GM12873 (cell line): Measurements from ENCODE around the gene IQGAP2.

ENCODE experiments used
- TF ChIP-seq, protein P1 (sequence below): IDR thresholded peaks from 2 replicates; pipeline ENCODE4 v1.5.1; 2012; ENCODE audit warnings: low read depth, mild to moderate bottlenecking, moderate library complexity, low read length, control low read depth; ENCODE audit not compliant: insufficient read depth; ENCODE audit errors: missing control alignments

IQGAP2 gene

DNA sequence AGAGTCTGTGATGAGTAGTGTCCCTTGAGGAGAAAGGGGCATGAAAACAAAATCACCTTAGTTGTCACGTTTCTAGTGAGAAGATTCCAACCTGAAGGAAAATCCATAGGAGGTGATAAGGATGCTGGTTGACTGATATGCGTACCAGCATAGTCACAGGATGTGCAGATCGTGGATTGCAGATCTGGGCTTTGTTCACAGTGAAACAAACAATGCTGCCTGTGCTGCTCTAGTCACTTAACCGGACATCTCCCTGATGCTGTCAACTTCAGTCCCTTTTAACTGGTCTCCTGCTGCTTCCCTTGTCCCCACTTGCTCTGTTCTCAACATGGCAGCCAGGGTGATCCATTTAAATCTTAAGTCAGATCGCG is 89.7 kb downstream of the IQGAP2 start:
- TF ChIP-seq, protein P1, sequence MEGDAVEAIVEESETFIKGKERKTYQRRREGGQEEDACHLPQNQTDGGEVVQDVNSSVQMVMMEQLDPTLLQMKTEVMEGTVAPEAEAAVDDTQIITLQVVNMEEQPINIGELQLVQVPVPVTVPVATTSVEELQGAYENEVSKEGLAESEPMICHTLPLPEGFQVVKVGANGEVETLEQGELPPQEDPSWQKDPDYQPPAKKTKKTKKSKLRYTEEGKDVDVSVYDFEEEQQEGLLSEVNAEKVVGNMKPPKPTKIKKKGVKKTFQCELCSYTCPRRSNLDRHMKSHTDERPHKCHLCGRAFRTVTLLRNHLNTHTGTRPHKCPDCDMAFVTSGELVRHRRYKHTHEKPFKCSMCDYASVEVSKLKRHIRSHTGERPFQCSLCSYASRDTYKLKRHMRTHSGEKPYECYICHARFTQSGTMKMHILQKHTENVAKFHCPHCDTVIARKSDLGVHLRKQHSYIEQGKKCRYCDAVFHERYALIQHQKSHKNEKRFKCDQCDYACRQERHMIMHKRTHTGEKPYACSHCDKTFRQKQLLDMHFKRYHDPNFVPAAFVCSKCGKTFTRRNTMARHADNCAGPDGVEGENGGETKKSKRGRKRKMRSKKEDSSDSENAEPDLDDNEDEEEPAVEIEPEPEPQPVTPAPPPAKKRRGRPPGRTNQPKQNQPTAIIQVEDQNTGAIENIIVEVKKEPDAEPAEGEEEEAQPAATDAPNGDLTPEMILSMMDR = no peak

DNA sequence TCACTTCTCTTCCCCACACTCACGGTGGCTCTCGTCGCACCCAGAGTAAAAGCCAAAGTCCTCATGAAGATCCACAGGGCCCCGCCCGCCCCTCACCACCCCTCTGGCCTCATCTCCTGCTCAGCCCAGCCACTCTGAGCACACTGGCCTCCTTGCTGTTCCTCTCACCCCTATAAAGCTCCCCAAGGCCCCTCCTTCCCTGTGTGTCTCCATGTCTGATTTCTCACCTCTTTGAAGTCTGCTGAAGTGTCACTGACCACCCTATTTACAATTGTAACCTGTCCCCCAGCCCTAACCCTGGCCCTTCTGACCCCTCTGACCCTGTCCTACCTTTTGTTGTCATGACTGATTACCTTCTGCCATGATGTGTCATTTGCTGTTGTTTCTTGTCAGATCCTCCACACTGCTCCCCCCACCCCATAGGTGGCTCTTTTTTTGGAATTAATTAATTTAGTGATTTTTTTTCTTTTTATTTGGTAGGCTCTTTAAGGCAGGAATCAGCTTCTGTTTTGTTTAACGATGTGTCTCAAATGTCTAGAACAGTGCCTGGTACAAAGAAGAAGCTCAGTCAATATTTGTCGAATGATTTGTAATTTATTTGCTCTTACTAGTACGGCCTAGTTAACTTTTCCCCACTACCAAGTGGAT is 90.2 kb downstream of the IQGAP2 start:
- TF ChIP-seq, protein P1 = no peak

DNA sequence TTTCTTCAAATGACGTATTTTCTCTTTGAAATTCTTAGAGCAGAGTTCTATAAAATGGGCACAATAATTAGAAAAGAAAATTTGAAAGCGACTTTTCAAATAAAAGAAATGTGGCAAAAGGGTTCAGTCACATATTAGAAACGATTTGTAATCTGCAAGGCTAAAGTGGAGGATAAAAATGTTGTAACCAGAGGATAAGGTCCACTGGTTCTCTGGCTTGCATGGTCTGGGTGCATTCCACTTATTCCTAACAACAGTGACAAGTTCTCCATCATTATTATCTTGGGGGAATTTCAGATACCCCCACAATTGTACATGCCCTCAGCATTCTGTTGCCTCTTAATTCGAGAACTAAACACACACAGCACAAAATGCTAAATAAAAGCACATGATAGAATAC is 91.1 kb downstream of the IQGAP2 start:
- TF ChIP-seq, protein P1 = no peak

DNA sequence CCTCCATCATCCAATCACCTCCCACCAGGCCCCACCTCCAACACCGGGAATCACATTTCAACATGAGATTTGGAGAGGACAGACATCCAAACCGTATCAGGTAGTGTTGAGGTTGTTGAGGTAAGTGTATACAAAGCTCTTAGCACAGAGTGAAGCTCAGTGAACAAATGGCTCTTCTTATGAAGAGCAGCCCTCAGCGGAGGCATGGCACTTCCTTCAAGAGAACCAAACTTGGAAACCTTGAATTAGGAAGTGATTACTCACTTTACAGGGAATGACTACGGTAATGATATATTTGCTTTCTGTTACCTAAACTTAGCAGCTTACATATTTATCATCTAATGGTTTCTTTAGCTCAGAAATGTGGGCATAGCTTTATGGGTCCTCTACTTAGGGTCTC is 92.8 kb downstream of the IQGAP2 start:
- TF ChIP-seq, protein P1 = no peak

DNA sequence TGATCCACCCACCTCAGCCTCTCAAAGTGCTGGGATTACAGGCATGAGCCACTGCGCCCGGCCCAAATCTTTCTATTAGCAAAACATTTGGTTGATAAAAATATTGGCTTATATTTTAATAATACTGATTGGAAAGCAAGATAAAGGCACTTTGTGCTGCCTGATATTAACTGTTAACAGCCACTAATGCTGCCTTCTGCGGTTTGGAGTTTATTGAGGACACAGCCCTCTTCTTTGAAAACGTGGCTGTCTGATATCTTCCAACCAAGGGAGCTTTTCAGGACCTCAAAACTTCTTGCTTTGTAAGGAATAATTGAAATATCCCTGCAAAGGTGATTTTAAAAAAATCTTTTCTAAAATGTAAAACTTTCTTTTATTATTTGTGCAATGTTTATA is 94.0 kb downstream of the IQGAP2 start:
- TF ChIP-seq, protein P1 = no peak

DNA sequence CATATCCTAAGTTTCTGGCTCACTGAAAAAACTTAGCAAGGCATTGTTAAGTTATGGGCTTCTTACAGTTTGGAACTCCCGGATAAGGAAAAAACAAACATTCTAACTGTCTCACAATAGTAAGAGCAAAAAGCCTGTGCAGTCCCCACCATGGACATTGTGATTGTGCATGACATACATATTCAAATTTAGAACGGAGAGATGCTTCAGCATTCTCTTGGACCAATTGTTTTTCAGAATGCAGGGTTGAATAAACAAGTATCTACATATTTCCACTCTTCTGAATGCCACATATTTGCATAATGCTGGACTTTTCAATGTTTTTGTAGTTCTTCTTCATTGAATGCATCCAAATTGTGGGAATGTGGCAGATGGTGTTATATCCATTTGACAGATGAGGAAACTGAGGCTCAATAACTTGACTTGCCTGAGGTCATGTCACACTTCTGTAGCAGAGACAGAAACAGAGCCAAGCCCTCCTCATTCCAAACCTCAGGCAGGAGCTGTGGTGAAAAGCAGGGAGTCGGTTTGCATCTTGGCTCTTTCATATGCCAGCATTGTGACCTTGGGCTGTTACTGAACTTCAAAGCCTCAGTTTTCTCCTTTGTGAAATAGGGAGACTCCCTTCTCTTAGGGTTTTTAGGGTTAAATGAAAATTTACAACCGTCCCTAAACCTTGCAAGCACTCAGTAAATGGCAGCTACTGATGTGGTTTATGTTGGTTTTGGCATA is 95.1 kb downstream of the IQGAP2 start:
- TF ChIP-seq, protein P1 = no peak

DNA sequence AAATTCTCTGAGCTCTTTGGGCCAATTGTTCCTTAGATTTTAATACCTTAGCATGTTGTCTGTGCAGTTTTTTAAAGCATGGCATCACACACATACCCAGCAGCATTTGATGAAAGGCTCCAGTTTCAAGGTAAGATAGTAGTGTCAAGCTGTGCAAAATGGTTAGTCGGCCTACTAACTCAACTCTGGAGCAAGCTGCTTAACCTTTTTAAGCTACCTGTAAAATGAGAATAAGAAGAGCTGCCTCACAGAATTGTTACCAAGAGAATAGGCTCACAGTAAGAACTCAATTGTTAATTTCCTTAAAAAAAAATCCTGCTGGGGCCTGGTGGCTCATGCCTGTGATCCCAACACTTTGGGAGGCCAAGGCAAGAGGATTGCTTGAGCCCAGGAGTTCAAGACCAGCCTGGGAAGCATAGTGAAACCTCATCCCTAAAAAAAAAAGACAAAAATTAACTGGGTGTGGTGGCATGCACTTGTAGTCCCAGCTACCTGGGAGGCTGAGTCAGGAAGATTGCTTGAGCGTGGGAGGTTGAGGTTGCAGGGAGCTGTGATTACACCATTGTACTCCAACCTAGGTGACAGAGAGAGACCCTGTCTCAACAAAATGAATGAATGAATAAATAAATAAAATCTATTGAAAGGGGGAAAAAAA is 96.5 kb downstream of the IQGAP2 start:
- TF ChIP-seq, protein P1 = no peak
